Spleen (tissue), 7 donors: Measurements from ENCODE around the gene KMT2D.

Source experiments
- POLR2A ChIP-seq, 3 donors: fragments of 450-650 bp; IDR thresholded peaks; one replicate each; pipeline ENCODE4 v1.5.1; 2017; ENCODE audit warnings: antibody characterized with exemption in 3 of 3, mild to moderate bottlenecking in 1 of 3
- POLR2AphosphoS5 ChIP-seq, 3 donors: sonication (generic); formaldehyde crosslinking; IDR thresholded peaks; one replicate each; pipeline ENCODE4 v1.5.1; 2017; ENCODE audit warnings: antibody characterized with exemption in 3 of 3
- TF ChIP-seq, protein P1 (sequence below), 11 experiments: fragments of 200-600 bp in 7 of 11; fragments of 450-650 bp in 4 of 11; sonication (generic) in 4 of 11; IDR thresholded peaks in 8 of 11; conservative IDR thresholded peaks in 3 of 11; 1 replicate in 7 of 11; 2 replicates in 4 of 11; pipeline versions ENCODE4 v1.4.0 to v1.8.0; 2016 to 2021; ENCODE audit warnings: antibody characterized with exemption in 11 of 11, inconsistent platforms in 4 of 11, mild to moderate bottlenecking in 1 of 11
- donor health status: DM: no; HTN: no; CAD: no; lungs with moderate emphysema.
- donor health status: DM: no; HTN: no; CAD: no.
- donor health status: DM: no; HTN: no; CAD: no.

- no peak for TF ChIP-seq POLR2A (IDR thresholded peaks at IDR 0.05)
- no peak for TF ChIP-seq POLR2AphosphoS5 (IDR thresholded peaks at IDR 0.05)
- TF ChIP-seq, protein P1, sequence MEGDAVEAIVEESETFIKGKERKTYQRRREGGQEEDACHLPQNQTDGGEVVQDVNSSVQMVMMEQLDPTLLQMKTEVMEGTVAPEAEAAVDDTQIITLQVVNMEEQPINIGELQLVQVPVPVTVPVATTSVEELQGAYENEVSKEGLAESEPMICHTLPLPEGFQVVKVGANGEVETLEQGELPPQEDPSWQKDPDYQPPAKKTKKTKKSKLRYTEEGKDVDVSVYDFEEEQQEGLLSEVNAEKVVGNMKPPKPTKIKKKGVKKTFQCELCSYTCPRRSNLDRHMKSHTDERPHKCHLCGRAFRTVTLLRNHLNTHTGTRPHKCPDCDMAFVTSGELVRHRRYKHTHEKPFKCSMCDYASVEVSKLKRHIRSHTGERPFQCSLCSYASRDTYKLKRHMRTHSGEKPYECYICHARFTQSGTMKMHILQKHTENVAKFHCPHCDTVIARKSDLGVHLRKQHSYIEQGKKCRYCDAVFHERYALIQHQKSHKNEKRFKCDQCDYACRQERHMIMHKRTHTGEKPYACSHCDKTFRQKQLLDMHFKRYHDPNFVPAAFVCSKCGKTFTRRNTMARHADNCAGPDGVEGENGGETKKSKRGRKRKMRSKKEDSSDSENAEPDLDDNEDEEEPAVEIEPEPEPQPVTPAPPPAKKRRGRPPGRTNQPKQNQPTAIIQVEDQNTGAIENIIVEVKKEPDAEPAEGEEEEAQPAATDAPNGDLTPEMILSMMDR (IDR thresholded peaks at IDR 0.05 in 8 of 11, conservative IDR thresholded peaks at IDR 0.05 in 3 of 11), result no peak
Observed at GRCh38 chr12:49066120-49066519, 5.5 kb upstream of the KMT2D start.
